ENCODE results near the gene RALGAPA1. TPM values are rescaled to one million over a fixed set of nuclear protein-coding genes. Genes with fewer than 3 reads are reported as not detected.

RALGAPA1 gene
- total and polyA plus RNA-seq, 2 of the 13 experiments (the other 11 are each of a cell fraction or from before 2014, with no cell fraction given), result 65.0 to 89.2 TPM

DNA sequence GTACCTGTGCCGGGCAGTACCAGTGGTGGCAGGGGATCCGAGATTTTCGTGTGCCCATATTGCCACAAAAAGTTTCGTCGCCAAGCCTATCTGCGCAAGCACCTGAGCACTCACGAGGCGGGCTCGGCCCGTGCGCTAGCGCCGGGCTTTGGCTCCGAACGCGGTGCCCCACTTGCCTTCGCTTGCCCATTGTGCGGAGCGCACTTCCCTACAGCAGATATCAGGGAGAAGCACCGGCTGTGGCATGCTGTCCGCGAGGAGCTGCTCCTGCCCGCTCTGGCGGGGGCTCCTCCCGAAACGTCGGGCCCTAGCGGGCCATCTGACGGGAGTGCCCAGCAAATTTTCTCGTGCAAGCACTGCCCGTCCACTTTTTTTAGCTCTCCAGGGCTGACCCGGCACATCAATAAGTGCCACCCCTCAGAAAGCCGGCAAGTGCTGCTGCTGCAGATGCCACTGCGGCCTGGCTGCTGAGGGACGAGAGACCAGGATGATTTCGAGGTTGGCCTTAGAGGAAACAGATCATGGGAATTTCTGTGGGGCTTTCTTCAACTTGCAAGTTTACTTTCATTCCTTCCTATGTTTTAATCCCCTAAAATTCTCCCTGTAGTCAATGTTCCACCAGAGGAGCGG is 273.5 kb downstream of the RALGAPA1 start (continued):
- no peak for TF ChIP-seq ZNF292 (CRISPR knock-in tag; IDR thresholded peaks at IDR 0.05; ENCODE audit: borderline replicate concordance, low read depth)
- TF ChIP-seq ASH2L (IDR thresholded peaks at IDR 0.05; ENCODE audit: insufficient read length, low read depth, low read length), result peak; percentile 4
- peak; percentile 12; the same call in 1 of the 2 replicates for TF ChIP-seq KDM5B (CRISPR knock-in tag; IDR thresholded peaks at IDR 0.05; ENCODE audit: borderline replicate concordance)

DNA sequence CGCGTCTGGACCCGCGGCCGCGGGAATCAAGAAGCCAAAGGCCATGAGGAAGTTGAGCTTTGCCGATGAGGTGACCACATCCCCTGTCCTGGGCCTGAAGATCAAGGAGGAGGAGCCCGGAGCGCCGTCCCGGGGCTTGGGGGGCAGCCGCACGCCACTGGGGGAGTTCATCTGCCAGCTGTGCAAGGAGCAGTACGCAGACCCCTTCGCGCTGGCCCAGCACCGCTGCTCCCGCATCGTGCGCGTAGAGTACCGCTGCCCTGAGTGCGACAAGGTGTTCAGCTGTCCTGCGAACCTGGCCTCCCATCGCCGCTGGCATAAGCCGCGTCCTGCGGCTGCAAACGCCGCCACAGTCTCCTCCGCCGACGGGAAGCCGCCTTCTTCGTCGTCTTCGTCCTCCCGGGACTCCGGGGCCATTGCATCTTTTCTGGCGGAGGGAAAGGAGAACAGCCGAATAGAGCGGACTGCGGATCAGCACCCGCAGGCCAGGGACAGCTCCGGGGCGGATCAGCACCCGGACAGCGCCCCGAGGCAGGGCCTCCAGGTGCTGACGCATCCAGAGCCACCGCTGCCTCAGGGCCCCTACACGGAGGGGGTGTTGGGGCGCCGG is 274.1 kb downstream of the RALGAPA1 start:
- FAIRE-seq, result no peak
- peak overlapping the region; percentile 62 to 80 (median 63) for H3K4me3 ChIP-seq (replicated peaks in 1 of 3; ENCODE audit: insufficient read depth in 1 of 3, low read depth in 2 of 3, low read length in 3 of 3)
- peak; percentile 82 for ATAC-seq
- TF ChIP-seq, protein P1, sequence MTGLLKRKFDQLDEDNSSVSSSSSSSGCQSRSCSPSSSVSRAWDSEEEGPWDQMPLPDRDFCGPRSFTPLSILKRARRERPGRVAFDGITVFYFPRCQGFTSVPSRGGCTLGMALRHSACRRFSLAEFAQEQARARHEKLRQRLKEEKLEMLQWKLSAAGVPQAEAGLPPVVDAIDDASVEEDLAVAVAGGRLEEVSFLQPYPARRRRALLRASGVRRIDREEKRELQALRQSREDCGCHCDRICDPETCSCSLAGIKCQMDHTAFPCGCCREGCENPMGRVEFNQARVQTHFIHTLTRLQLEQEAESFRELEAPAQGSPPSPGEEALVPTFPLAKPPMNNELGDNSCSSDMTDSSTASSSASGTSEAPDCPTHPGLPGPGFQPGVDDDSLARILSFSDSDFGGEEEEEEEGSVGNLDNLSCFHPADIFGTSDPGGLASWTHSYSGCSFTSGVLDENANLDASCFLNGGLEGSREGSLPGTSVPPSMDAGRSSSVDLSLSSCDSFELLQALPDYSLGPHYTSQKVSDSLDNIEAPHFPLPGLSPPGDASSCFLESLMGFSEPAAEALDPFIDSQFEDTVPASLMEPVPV (CRISPR knock-in tag; IDR thresholded peaks at IDR 0.05), result peak; percentile 100
- TF ChIP-seq, protein P2, sequence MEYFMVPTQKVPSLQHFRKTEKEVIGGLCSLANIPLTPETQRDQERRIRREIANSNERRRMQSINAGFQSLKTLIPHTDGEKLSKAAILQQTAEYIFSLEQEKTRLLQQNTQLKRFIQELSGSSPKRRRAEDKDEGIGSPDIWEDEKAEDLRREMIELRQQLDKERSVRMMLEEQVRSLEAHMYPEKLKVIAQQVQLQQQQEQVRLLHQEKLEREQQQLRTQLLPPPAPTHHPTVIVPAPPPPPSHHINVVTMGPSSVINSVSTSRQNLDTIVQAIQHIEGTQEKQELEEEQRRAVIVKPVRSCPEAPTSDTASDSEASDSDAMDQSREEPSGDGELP (IDR thresholded peaks at IDR 0.05; ENCODE audit: borderline replicate concordance, low read depth), result peak; percentile 88
- peak; percentile 100 for TF ChIP-seq MZF1 (CRISPR knock-in tag; IDR thresholded peaks at IDR 0.05; ENCODE audit: borderline replicate concordance)
- peak; percentile 44 for TF ChIP-seq HNRNPK (IDR thresholded peaks at IDR 0.05; ENCODE audit: low read depth, low read length, poor library complexity, severe bottlenecking)
- TF ChIP-seq ARID2 (CRISPR knock-in tag; IDR thresholded peaks at IDR 0.05; ENCODE audit: borderline replicate concordance), result peak; percentile 100
- TF ChIP-seq, protein P3, sequence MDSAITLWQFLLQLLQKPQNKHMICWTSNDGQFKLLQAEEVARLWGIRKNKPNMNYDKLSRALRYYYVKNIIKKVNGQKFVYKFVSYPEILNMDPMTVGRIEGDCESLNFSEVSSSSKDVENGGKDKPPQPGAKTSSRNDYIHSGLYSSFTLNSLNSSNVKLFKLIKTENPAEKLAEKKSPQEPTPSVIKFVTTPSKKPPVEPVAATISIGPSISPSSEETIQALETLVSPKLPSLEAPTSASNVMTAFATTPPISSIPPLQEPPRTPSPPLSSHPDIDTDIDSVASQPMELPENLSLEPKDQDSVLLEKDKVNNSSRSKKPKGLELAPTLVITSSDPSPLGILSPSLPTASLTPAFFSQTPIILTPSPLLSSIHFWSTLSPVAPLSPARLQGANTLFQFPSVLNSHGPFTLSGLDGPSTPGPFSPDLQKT (CRISPR knock-in tag; IDR thresholded peaks at IDR 0.05; ENCODE audit: borderline replicate concordance), result peak; percentile 100; the same call in 1 of the 2 replicates
- TF ChIP-seq NCOR1 (IDR thresholded peaks at IDR 0.05; ENCODE audit: borderline replicate concordance, low read length), result no peak
- TF ChIP-seq, protein P4, sequence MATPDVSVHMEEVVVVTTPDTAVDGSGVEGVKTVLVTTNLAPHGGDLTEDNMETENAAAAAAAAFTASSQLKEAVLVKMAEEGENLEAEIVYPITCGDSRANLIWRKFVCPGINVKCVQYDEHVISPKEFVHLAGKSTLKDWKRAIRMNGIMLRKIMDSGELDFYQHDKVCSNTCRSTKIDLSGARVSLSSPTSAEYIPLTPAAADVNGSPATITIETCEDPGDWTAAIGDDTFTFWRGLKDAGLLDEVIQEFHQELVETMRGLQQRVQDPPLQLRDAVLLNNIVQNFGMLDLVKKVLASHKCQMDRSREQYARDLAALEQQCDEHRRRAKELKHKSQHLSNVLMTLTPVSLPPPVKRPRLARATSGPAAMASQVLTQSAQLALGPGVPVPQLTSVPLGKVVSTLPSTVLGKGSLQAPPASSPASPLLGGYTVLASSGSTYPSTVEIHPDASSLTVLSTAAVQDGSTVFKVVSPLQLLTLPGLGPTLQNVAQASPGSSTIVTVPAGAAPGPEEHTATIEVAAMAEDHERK (CRISPR knock-in tag; IDR thresholded peaks at IDR 0.05; ENCODE audit: low read depth), result peak; percentile 90; the same call in 1 of the 2 replicates
- peak; percentile 100 for TF ChIP-seq WIZ (CRISPR knock-in tag; IDR thresholded peaks at IDR 0.05)
- peak; percentile 99 for TF ChIP-seq ZNF382 (CRISPR knock-in tag; IDR thresholded peaks at IDR 0.05; ENCODE audit: borderline replicate concordance)
- peak; percentile 100 for TF ChIP-seq TOE1 (CRISPR knock-in tag; IDR thresholded peaks at IDR 0.05)

More for the DNA sequence above, 274.1 kb downstream of the RALGAPA1 start:
- H4K20me1 ChIP-seq (ENCODE audit: insufficient read depth, low read length), result peaks cover 25% of the 10 kb centered on the region; the same call in 1 of the 2 replicates
- intact Hi-C loops (cut with micrococcal nuclease; ENCODE audit: unreplicated experiment) (loop anchor here (2.0 to 5.0 kb wide), 4 partner anchors 42 to 282 kb away; no protein-coding TSS in a partner anchor), in situ Hi-C loops (cut with HindIII; ENCODE audit: extremely low pct_ligation_motif_present, low pct_unique_long_range_greater_than_20kb) (loop anchor here (10.0 kb wide), 1 partner anchor 280 kb away; no protein-coding TSS in a partner anchor)
- H3K4me2 ChIP-seq (ENCODE audit: low read depth, low read length), result peak overlapping the region; percentile 94
- ChIA-PET CTCF (ENCODE audit: low intra/inter-chr PET ratio, low total read pairs) (no interaction called here), POLR2A (interaction anchor here (0.6 kb wide), 1 partner anchor 480 kb away, joined by 3 read pairs; no protein-coding TSS in a partner anchor)
- peaks cover 11 to 45% of the 10 kb centered on the region in 2 experiments for H3K27me3 ChIP-seq (ENCODE audit: control insufficient read depth in 1 of 2, insufficient read depth in 2 of 2, low read length in 2 of 2)
- no peak overlapping the region for H3K9ac ChIP-seq (ENCODE audit: insufficient read depth, low read depth, low read length)
- no peak overlapping the region for H2AFZ ChIP-seq (ENCODE audit: low read length)
- 17% methylated on average over 55 of the region's 55 CpGs for WGBS (ENCODE audit: low lambda C conversion rate)
- peaks cover 20% of the 10 kb centered on the region for H3K4me1 ChIP-seq (ENCODE audit: insufficient read depth, low read length)
- no peaks in the 10 kb centered on the region for H3K9me3 ChIP-seq (ENCODE audit: low read length)
- no peaks in the 10 kb centered on the region for H3K79me2 ChIP-seq (ENCODE audit: insufficient read depth, low read length)
- peak; percentile 61 for DNase-seq (ENCODE audit: low spot score)
- H3K27ac ChIP-seq (ENCODE audit: extremely low read length, insufficient read depth, low read length), result no peak overlapping the region
- H3K36me3 ChIP-seq (replicated peaks in 1 of 2; ENCODE audit: control insufficient read depth in 1 of 2, insufficient read depth in 2 of 2, low read length in 2 of 2), result peaks cover 0 to 1% of the 10 kb centered on the region in 2 experiments; a peak in 1 of 5 replicates
- BruUV-seq (replicated peaks), result no TSS peak
